Ecto neural progenitor cell (in vitro differentiated cells): Measurements from ENCODE around the gene UBR2.
"Not testable (repeated sequence)": the region's sequence is repeated elsewhere in the genome, so short reads cannot be mapped to it uniquely, and the experiment has no call there.

Experiments used
- DNase-seq: peaks from one replicate; pipeline ENCODE4 v3.0.0-alpha.2; 2018; ENCODE audit warnings: low spot score

Gene UBR2

GRCh38 chr6:42555477-42556457 is 8.1 kb upstream of the UBR2 start:
- no peak for DNase-seq

- no peak for DNase-seq
Measured at GRCh38 chr6:42556462-42556861, 7.4 kb upstream of the UBR2 start.

GRCh38 chr6:42559276-42559675 is 4.6 kb upstream of the UBR2 start:
- DNase-seq = not testable (repeated sequence)

GRCh38 chr6:42561986-42562385 is 1.8 kb upstream of the UBR2 start:
- DNase-seq = no peak

GRCh38 chr6:42562788-42563405 is 932 bp upstream of the UBR2 start:
- DNase-seq = no peak

GRCh38 chr6:42564506-42564825 is 637 bp downstream of the UBR2 start:
- no peak for DNase-seq

- no peak for DNase-seq
Measured at GRCh38 chr6:42565823-42566613, 2.2 kb downstream of the UBR2 start.

GRCh38 chr6:42566614-42567208 is 2.9 kb downstream of the UBR2 start:
- DNase-seq = no peak

GRCh38 chr6:42567237-42567636 is 3.4 kb downstream of the UBR2 start:
- not testable (repeated sequence) for DNase-seq

GRCh38 chr6:42569102-42570028 is 5.5 kb downstream of the UBR2 start:
- DNase-seq = no peak

GRCh38 chr6:42571611-42572342 is 7.9 kb downstream of the UBR2 start:
- DNase-seq = no peak

- DNase-seq = no peak
Measured at GRCh38 chr6:42572523-42572922, 8.7 kb downstream of the UBR2 start.

GRCh38 chr6:42576538-42576937 is 12.7 kb downstream of the UBR2 start:
- DNase-seq = not testable (repeated sequence)

GRCh38 chr6:42598300-42598699 is 34.5 kb downstream of the UBR2 start:
- no peak for DNase-seq

GRCh38 chr6:42599558-42599957 is 35.7 kb downstream of the UBR2 start:
- no peak for DNase-seq

- DNase-seq = no peak
Measured at GRCh38 chr6:42604150-42604549, 40.3 kb downstream of the UBR2 start.

GRCh38 chr6:42604699-42605098 is 40.9 kb downstream of the UBR2 start:
- not testable (repeated sequence) for DNase-seq

GRCh38 chr6:42610416-42610815 is 46.6 kb downstream of the UBR2 start:
- DNase-seq = no peak

GRCh38 chr6:42615518-42615917 is 51.7 kb downstream of the UBR2 start:
- DNase-seq = no peak

- no peak for DNase-seq
Measured at GRCh38 chr6:42616716-42617115, 52.9 kb downstream of the UBR2 start.
